HCT116 (cell line): ENCODE results near the gene ATP8B4. TPM values are rescaled to one million over a fixed set of nuclear protein-coding genes. Genes with fewer than 3 reads are reported as not detected.

Source experiments
- ATAC-seq: fragments of 200-7000 bp; cut with Tn5 transposase; 2 replicates; pipeline ENCODE4 v1.9.1; 2020; ENCODE audit warnings: mild to moderate bottlenecking, moderate library complexity
- BruUV-seq: library from RNA; stranded (reverse); fragments of 400-500 nt; replicated peaks from 2 replicates; lab custom pipeline; 2021; lab: Mats Ljungman, UMichigan
- CTCF ChIA-PET: fragments of 300-600 bp; sonication (Branson Sonifier 250); formaldehyde crosslinking; loops from one replicate; lab custom pipeline; 2021; ENCODE audit warnings: antibody characterized with exemption; lab: Charles Lee
- POLR2A ChIA-PET: fragments of 300-600, 350-600 bp; sonication (Branson Sonifier 250); formaldehyde crosslinking; loops from one replicate; lab custom pipeline; 2021; ENCODE audit warnings: antibody characterized with exemption; lab: Charles Lee
- RAD21 ChIA-PET, 2 experiments: fragments of 300-600 bp; sonication (Branson Sonifier 250); formaldehyde crosslinking; loops; one replicate each; lab custom pipeline; 2023; ENCODE audit warnings: low total read pairs in 2 of 2; ENCODE audit not compliant: uncharacterized antibody in 2 of 2, unreplicated experiment in 2 of 2, low non-redundant PET in 1 of 2; lab: Charles Lee
- DNase-seq: peaks from one replicate; pipeline ENCODE4 v3.0.0-alpha.2; 2010; ENCODE audit warnings: low read depth, low spot score
- H2AFZ ChIP-seq: fragments of 200-600 bp; shearing (Covaris generic), sonication (generic); 2 replicates; pipeline ENCODE4 v1.6.1; 2017; ENCODE audit warnings: low read depth, mixed run types, mixed read lengths, antibody characterized with exemption, low read length; ENCODE audit not compliant: poor library complexity, severe bottlenecking
- H3K27ac ChIP-seq: 2 replicates; pipeline ENCODE4 v1.5.1; 2012; ENCODE audit warnings: low read depth, low read length
- H3K27me3 ChIP-seq: fragments of 200-600 bp; sonication (generic); 2 replicates; pipeline ENCODE4 v1.6.1; 2016; ENCODE audit warnings: mixed run types, low read length, mixed read lengths; ENCODE audit not compliant: insufficient read depth
- H3K36me3 ChIP-seq, 2 experiments: fragments of 200-500 bp in 1 of 2; fragments of 200-600 bp in 1 of 2; sonication (Bioruptor generic) in 1 of 2; sonication (generic) in 1 of 2; 2 replicates each; pipeline versions ENCODE4 v1.5.1 to v1.6.1; 2014 to 2016; ENCODE audit warnings: low read length in 2 of 2, inconsistent platforms in 1 of 2, mixed read lengths in 1 of 2, mixed run types in 1 of 2; ENCODE audit not compliant: insufficient read depth in 2 of 2, control insufficient read depth in 1 of 2
- H3K4me1 ChIP-seq, 2 experiments: fragments of 200-600 bp in 1 of 2; sonication (generic) in 1 of 2; 2 replicates each; pipeline versions ENCODE4 v1.5.1 to v1.6.1; 2012 to 2017; ENCODE audit warnings: low read length in 2 of 2, inconsistent platforms in 1 of 2, mild to moderate bottlenecking in 1 of 2, mixed read lengths in 1 of 2, mixed run types in 1 of 2, moderate library complexity in 1 of 2; ENCODE audit not compliant: insufficient read depth in 2 of 2, control insufficient read depth in 1 of 2
- H3K4me2 ChIP-seq: fragments of 200-600 bp; sonication (generic); 2 replicates; pipeline ENCODE4 v1.6.1; 2017; ENCODE audit warnings: mixed run types, low read length, mixed read lengths
- H3K4me3 ChIP-seq, 2 experiments: fragments of 200-600 bp in 1 of 2; sonication (generic) in 1 of 2; replicated peaks in 1 of 2; 2 replicates each; pipeline ENCODE4 v1.5.1; 2011 to 2016; ENCODE audit warnings: low read length in 2 of 2, control low read depth in 1 of 2, low read depth in 1 of 2, mild to moderate bottlenecking in 1 of 2, mixed read lengths in 1 of 2, mixed run types in 1 of 2
- H3K79me2 ChIP-seq: fragments of 200-600 bp; sonication (generic); 2 replicates; pipeline ENCODE4 v1.6.1; 2017; ENCODE audit warnings: mild to moderate bottlenecking, mixed run types, low read length, moderate library complexity, mixed read lengths; ENCODE audit not compliant: insufficient read depth
- H3K9ac ChIP-seq: fragments of 200-600 bp; sonication (generic); 2 replicates; pipeline ENCODE4 v1.6.1; 2016; ENCODE audit warnings: low read length, mixed read lengths
- H3K9me2 ChIP-seq: fragments of 200-600 bp; sonication (generic), shearing (Covaris generic); 2 replicates; pipeline ENCODE4 v1.6.1; 2017; ENCODE audit warnings: mixed run types, mild to moderate bottlenecking, moderate library complexity; ENCODE audit not compliant: insufficient read depth
- H3K9me3 ChIP-seq, 2 experiments: fragments of 200-500 bp in 1 of 2; fragments of 200-600 bp in 1 of 2; sonication (Bioruptor generic) in 1 of 2; sonication (generic) in 1 of 2; 2 replicates each; pipeline ENCODE4 v1.6.1; 2014 to 2017; ENCODE audit warnings: low read length in 2 of 2, mixed read lengths in 2 of 2, inconsistent platforms in 1 of 2, low read depth in 1 of 2, mild to moderate bottlenecking in 1 of 2, mixed run types in 1 of 2, moderate library complexity in 1 of 2; ENCODE audit not compliant: control insufficient read depth in 1 of 2, insufficient read depth in 1 of 2
- H4K20me1 ChIP-seq: fragments of 200-600 bp; sonication (generic), shearing (Covaris generic); 2 replicates; pipeline ENCODE4 v1.6.1; 2017; ENCODE audit warnings: mixed run types, mild to moderate bottlenecking, moderate library complexity; ENCODE audit not compliant: insufficient read depth
- ATF3 ChIP-seq: IDR thresholded peaks from 2 replicates; pipeline ENCODE4 v1.6.1; 2012
- CBX3 ChIP-seq: IDR thresholded peaks from 2 replicates; pipeline ENCODE4 v1.6.1; 2012; ENCODE audit warnings: low read depth
- CEBPB ChIP-seq: IDR thresholded peaks from 2 replicates; pipeline ENCODE4 v1.6.1; 2012; ENCODE audit warnings: low read depth
- CTCF ChIP-seq, 3 experiments: fragments of 200-600 bp in 1 of 3; sonication (generic) in 1 of 3; IDR thresholded peaks in 2 of 3; conservative IDR thresholded peaks in 1 of 3; 2 replicates each; pipeline ENCODE4 v1.5.1; 2012 to 2017; ENCODE audit warnings: low read depth in 2 of 3, low read length in 2 of 3, antibody characterized with exemption in 1 of 3, borderline replicate concordance in 1 of 3, control low read depth in 1 of 3, mild to moderate bottlenecking in 1 of 3, mixed read lengths in 1 of 3, mixed run types in 1 of 3, moderate library complexity in 1 of 3; ENCODE audit not compliant: insufficient read depth in 1 of 3
- EGR1 ChIP-seq: IDR thresholded peaks from 2 replicates; pipeline ENCODE4 v1.6.1; 2012; ENCODE audit warnings: low read depth
- ELF1 ChIP-seq: IDR thresholded peaks from 2 replicates; pipeline ENCODE4 v1.6.1; 2012; ENCODE audit warnings: low read depth, borderline replicate concordance
- EZH2 ChIP-seq: fragments of 200-600 bp; sonication (generic); IDR thresholded peaks from 2 replicates; pipeline ENCODE4 v1.6.1; 2017; ENCODE audit warnings: antibody characterized with exemption, mixed run types
- MAX ChIP-seq: IDR thresholded peaks from 2 replicates; pipeline ENCODE4 v1.6.1; 2012
- POLR2A ChIP-seq: IDR thresholded peaks from 2 replicates; pipeline ENCODE4 v1.7.0; 2011; ENCODE audit warnings: borderline replicate concordance; ENCODE audit not compliant: insufficient read depth, insufficient read length; ENCODE audit errors: extremely low read depth
- POLR2AphosphoS5 ChIP-seq: IDR thresholded peaks from 2 replicates; pipeline ENCODE4 v1.6.1; 2011; ENCODE audit warnings: mild to moderate bottlenecking, low read depth, low read length, moderate library complexity
- RAD21 ChIP-seq: IDR thresholded peaks from 2 replicates; pipeline ENCODE4 v1.6.1; 2012; ENCODE audit warnings: low read depth, mild to moderate bottlenecking
- SIN3A ChIP-seq: IDR thresholded peaks from 2 replicates; pipeline ENCODE4 v1.6.1; 2012; ENCODE audit warnings: low read depth
- SRF ChIP-seq: IDR thresholded peaks from 2 replicates; pipeline ENCODE4 v1.6.1; 2012; ENCODE audit warnings: low read depth
- TCF7L2 ChIP-seq: IDR thresholded peaks from 2 replicates; pipeline ENCODE4 v1.7.0; 2011; ENCODE audit warnings: borderline replicate concordance, inconsistent platforms; ENCODE audit not compliant: insufficient read depth, insufficient read length; ENCODE audit errors: extremely low read depth
- YY1 ChIP-seq: IDR thresholded peaks from 2 replicates; pipeline ENCODE4 v1.6.1; 2011; ENCODE audit warnings: low read length, low read depth, moderate library complexity, mild to moderate bottlenecking; ENCODE audit not compliant: insufficient replicate concordance; ENCODE audit errors: extremely low read depth
- ZBTB33 ChIP-seq: IDR thresholded peaks from 2 replicates; pipeline ENCODE4 v1.6.1; 2011; ENCODE audit warnings: mild to moderate bottlenecking, low read length, moderate library complexity; ENCODE audit not compliant: insufficient replicate concordance; ENCODE audit errors: extremely low read depth
- ZNF274 ChIP-seq: fragments of 200-500 bp; sonication (Bioruptor generic); IDR thresholded peaks from 2 replicates; pipeline ENCODE4 v1.6.1; 2014; ENCODE audit warnings: mild to moderate bottlenecking, low read depth, low read length, inconsistent platforms
- intact Hi-C: fragments of 100-400 bp; cut with micrococcal nuclease; formaldehyde crosslinking; loops from 2 replicates; pipeline ENCODE4 v1.10.0; 2022
- total RNA-seq: library from RNA; stranded (reverse); gene quantifications from one replicate; pipeline ENCODE4 v1.2.1, GENCODE V29; 2021; ENCODE audit not compliant: unreplicated experiment

Gene ATP8B4
- total RNA-seq, 1 experiment from 2014 or later = 0.25 TPM

GRCh38 chr15:49898575-49899283, 220.3 kb downstream of the ATP8B4 start:
- ChIA-PET CTCF (interaction anchor here (0.8 kb wide), 1 partner anchor 11 kb away, joined by 3 read pairs; no protein-coding TSS in a partner anchor), RAD21 (no interaction called here)

More at GRCh38 chr15:49898575-49899283, 220.3 kb downstream of the ATP8B4 start:
- ATAC-seq (no peak), DNase-seq (no peak)
- H3K4me1 ChIP-seq = no peaks in the 10 kb centered on the region
- BruUV-seq = no TSS peak
- no peaks in the 10 kb centered on the region for H3K79me2 ChIP-seq
- H3K36me3 ChIP-seq = no peaks in the 10 kb centered on the region
- H3K27me3 ChIP-seq = no peaks in the 10 kb centered on the region
- H3K4me3 ChIP-seq = no peak overlapping the region
- H4K20me1 ChIP-seq = no peaks in the 10 kb centered on the region
- H3K9me3 ChIP-seq = no peaks in the 10 kb centered on the region
- POLR2A ChIA-PET = no interaction called here
- no peak for TF ChIP-seq POLR2AphosphoS5
- no peak for TF ChIP-seq EGR1
- no peak for TF ChIP-seq TCF7L2
- TF ChIP-seq YY1 = no peak
- no peak for TF ChIP-seq ATF3
- TF ChIP-seq ELF1 = no peak
- TF ChIP-seq ZBTB33 = no peak
- no peak for TF ChIP-seq ZNF274
- TF ChIP-seq CEBPB = no peak
- no peak for TF ChIP-seq CTCF (IDR thresholded peaks at IDR 0.05 in 2 of 3, conservative IDR thresholded peaks at IDR 0.05 in 1 of 3; ENCODE audit: borderline replicate concordance in 1 of 3, insufficient read depth in 1 of 3, low read depth in 2 of 3, low read length in 2 of 3)
- no peak for TF ChIP-seq MAX
- TF ChIP-seq CBX3 = no peak
- no peak for TF ChIP-seq SRF
- no peak for TF ChIP-seq POLR2A
- TF ChIP-seq RAD21 = no peak
- no peak for TF ChIP-seq SIN3A
- no peak for TF ChIP-seq EZH2
- no peaks in the 10 kb centered on the region for H3K9me2 ChIP-seq
- no peak overlapping the region for H2AFZ ChIP-seq
- no peak overlapping the region for H3K4me2 ChIP-seq
- H3K9ac ChIP-seq = no peak overlapping the region
- H3K27ac ChIP-seq = no peak overlapping the region
- intact Hi-C loops = no loop called here
